Muscle layer of duodenum (tissue), 2 donors: ENCODE data around the gene LBX1.

Source experiments
- H3K27ac ChIP-seq: one replicate; pipeline ENCODE4 v1.7.0; 2013; ENCODE audit warnings: mild to moderate bottlenecking, low read length
- H3K27me3 ChIP-seq: one replicate; pipeline ENCODE4 v1.7.0; 2013; ENCODE audit warnings: low read depth, mild to moderate bottlenecking, control low read depth, low read length
- H3K36me3 ChIP-seq, 2 donors: one replicate each; pipeline ENCODE4 v1.7.0; 2013; ENCODE audit warnings: low read length in 2 of 2, control low read depth in 1 of 2, mild to moderate bottlenecking in 1 of 2; ENCODE audit not compliant: insufficient read depth in 2 of 2, control insufficient read depth in 1 of 2
- H3K4me1 ChIP-seq, 2 donors: one replicate each; pipeline ENCODE4 v1.7.0; 2013; ENCODE audit warnings: low read length in 2 of 2, mild to moderate bottlenecking in 2 of 2, control low read depth in 1 of 2, moderate library complexity in 1 of 2; ENCODE audit not compliant: insufficient read depth in 2 of 2, control insufficient read depth in 1 of 2
- H3K4me3 ChIP-seq, 2 donors: one replicate each; pipeline ENCODE4 v1.7.0; 2013; ENCODE audit warnings: low read length in 2 of 2, low read depth in 1 of 2, mild to moderate bottlenecking in 1 of 2
- H3K9me3 ChIP-seq, 2 donors: one replicate each; pipeline ENCODE4 v1.7.0; 2013; ENCODE audit warnings: low read length in 2 of 2, control low read depth in 1 of 2, mild to moderate bottlenecking in 1 of 2; ENCODE audit not compliant: control insufficient read depth in 1 of 2
- donor health status: healthy.

Gene LBX1

DNA sequence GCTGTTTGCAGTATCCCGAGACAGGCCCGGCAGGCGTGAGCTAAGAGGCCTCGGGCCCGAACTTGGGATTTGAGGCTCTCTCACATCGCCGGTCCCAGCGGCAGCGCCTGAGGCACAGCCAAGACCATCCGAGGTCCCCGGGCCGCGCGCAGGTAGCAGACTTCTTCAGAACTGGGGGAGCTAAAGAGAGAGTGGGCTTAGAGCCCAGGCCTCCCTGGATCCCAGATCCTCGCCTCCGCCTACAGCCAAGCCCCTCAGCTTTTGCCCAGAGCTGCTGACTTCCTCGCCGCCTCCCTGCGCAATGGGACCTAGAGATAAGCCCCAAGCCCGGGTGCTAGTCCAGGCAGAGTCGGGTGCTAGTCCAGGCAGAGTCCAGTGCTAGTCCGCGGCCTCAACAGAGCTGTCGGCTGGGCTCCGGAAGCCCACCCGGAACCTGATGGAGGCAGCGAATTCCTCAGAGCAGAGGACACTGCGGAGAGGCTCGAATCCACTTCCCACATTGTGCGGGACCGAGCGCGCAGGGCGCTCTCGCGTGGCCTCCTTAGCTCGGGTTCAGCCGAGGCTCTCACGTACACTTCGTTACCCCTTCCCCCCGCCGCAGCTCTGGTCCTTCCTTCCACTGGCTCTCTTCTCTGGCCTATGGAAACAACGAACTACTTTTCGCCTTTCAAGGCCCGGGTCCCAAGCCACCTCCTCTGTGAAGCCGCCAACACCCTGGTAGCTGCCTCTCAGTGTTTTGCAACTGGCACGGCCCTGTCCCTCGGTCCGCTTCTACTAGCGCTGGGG lies 5.8 kb downstream of the LBX1 start:
- H3K4me1 ChIP-seq = peaks cover 3 to 53% of the 10 kb centered on the region in 2 donors
- H3K36me3 ChIP-seq = no peaks in the 10 kb centered on the region
- peaks cover 98% of the 10 kb centered on the region for H3K27me3 ChIP-seq
- no peaks in the 10 kb centered on the region for H3K9me3 ChIP-seq
- H3K4me3 ChIP-seq = peak overlapping the region; percentile 47 to 57
- no peak overlapping the region for H3K27ac ChIP-seq

DNA sequence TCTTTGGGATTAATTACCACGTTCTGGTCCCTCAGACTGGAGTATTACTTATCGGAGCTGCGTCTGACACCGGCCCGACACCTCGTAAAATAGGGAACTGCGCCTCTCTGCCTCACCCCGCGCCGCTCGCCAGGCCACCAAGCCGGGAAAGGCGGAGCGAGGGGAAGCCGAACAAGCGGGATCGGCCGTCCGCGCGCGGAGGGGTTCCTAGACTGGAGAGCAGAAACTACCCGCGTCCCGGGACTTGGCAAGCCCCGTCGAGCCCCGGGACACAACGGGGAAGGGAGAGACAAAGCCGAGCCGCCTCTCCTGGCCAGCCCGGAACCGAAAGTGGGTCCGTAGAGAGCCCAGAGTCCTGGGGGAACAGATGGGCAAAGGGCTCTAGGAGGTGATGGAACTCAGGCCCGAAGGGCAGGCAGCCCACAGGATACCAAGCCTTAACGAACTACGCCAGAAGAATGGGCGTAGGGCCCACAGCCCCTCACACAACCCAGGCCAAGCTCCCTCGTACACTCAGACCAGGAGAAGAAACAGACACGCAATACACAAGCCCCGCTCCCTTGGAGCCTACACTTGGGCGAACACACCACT lies 6.5 kb downstream of the LBX1 start:
- Histone ChIP-seq H3K4me3 (peak overlapping the region; percentile 47 to 57), H3K36me3 (no peaks in the 10 kb centered on the region), H3K27ac (no peak overlapping the region), H3K4me1 (peaks cover 3 to 51% of the 10 kb centered on the region in 2 donors), H3K9me3 (no peaks in the 10 kb centered on the region), H3K27me3 (peaks cover 98% of the 10 kb centered on the region)

DNA sequence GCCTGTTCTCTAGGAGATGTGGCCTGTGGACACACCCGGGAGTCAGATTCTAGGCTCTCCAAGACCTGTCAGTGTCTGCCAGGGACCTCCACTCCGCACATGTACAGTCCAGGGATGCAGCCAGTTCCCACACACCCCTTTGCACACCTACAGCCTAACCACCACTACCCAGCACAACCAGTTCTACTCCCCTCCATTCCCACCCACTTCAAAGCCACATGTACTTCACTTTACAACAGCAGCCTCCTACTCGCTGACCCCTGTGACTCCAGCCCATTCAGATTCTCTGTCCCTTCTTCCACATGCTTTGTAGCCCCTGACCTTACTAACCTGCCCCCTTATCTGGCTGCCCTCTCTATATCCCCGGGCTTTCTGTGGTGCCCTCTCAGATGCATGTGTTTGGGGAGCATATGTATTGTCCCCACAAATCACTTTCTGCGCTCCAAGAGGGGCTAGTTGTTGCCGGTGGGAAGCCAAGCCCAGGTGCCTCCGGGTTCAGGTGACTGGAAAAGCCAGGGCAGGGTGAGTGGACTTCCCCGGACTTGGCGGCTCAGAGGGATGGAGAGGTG lies 7.2 kb downstream of the LBX1 start:
- no peaks in the 10 kb centered on the region for H3K9me3 ChIP-seq
- H3K27me3 ChIP-seq = peaks cover 98% of the 10 kb centered on the region
- H3K36me3 ChIP-seq = no peaks in the 10 kb centered on the region
- H3K4me1 ChIP-seq = peaks cover 3 to 54% of the 10 kb centered on the region in 2 donors
- no peak overlapping the region for H3K4me3 ChIP-seq
- H3K27ac ChIP-seq = no peak overlapping the region

DNA sequence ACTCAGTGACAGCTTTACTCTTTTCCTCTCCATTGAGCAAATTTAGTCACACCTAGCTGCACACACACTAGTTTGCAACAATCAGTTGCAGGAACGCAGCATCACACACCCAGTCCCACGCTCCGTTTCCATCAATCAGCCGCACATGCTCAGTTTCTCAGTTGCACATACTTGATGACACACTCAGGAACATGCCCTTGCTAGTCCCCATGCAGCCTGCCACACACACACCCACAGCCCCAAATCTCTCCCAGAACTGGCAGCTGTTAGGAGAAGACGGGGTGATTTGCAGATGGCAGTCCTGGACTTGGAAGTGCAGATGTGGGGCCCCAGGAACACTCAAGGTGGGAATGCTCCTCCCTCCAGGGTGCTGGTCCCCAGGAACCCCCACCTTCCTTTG lies 7.7 kb downstream of the LBX1 start:
- no peak overlapping the region for H3K27ac ChIP-seq
- no peaks in the 10 kb centered on the region for H3K36me3 ChIP-seq
- no peak overlapping the region for H3K4me3 ChIP-seq
- no peaks in the 10 kb centered on the region for H3K9me3 ChIP-seq
- H3K4me1 ChIP-seq = peaks cover 3 to 54% of the 10 kb centered on the region in 2 donors
- H3K27me3 ChIP-seq = peaks cover 98% of the 10 kb centered on the region

DNA sequence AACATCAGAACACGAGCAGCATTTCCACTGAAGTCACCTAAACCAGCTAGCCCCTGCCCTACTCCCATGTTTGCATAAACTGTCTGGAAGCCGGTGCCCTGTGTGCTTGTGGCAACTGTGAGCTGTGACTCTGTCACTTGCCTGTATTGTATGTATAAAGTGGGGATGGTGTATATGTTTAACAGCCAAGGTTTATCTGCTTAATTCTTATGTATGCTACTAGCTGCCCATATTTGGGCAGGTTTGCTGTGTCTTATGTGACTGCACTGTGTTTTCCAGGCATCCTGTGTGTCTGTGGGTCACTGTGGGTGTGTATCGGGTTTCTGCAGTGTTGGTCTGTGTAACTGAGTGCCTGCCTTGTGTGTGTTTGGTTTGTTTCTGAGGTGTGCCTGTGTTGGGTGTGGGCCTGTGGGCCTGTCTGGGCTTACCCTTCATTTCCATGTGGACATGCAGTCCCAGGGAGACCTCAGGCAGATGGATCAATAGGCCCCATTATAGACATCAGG lies 9.3 kb downstream of the LBX1 start:
- no peak overlapping the region for H3K27ac ChIP-seq
- no peaks in the 10 kb centered on the region for H3K36me3 ChIP-seq
- H3K4me3 ChIP-seq = no peak overlapping the region
- H3K9me3 ChIP-seq = no peaks in the 10 kb centered on the region
- peaks cover under 1 to 54% of the 10 kb centered on the region in 2 donors for H3K4me1 ChIP-seq
- H3K27me3 ChIP-seq = peaks cover 98% of the 10 kb centered on the region

DNA sequence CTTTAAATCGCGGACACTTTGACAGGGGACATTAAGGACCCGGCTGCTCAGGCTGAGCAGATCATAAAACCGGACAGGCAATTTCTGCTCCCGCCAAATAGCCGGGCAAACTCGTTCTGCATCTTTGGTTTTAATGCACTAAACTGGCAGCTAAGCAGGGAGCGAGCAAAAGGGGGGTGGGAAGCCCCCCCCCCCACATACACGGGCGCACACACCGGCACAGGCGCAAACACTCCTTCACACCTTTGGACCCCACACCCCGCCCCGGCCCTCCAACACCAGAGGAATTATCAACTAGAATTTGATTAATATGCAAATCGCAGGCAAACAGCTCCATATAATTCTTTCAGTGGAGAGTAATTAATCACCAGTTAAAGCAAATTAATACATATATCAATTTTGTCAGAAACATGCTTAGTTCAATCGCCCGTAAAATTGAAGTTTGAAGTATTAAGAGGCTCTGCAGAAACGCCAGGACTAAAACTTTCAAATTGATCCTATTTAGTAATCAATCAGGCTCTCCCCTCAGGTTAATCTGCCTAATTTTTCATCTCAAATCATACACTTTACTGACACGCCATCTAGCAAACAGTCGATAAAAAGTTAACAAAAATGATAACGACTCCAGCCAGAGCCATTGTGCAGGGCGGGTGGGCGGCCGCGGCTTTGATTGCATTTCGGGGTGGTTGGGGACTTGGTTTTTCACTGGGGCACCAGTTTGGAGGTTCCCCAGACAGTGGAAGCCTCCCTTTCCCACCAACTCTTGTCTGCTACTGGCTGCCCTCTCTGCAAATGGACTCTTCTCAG lies 9.9 kb downstream of the LBX1 start:
- H3K4me1 ChIP-seq = peaks cover 0 to 54% of the 10 kb centered on the region in 2 donors
- peaks cover 95% of the 10 kb centered on the region for H3K27me3 ChIP-seq
- no peaks in the 10 kb centered on the region for H3K9me3 ChIP-seq

DNA sequence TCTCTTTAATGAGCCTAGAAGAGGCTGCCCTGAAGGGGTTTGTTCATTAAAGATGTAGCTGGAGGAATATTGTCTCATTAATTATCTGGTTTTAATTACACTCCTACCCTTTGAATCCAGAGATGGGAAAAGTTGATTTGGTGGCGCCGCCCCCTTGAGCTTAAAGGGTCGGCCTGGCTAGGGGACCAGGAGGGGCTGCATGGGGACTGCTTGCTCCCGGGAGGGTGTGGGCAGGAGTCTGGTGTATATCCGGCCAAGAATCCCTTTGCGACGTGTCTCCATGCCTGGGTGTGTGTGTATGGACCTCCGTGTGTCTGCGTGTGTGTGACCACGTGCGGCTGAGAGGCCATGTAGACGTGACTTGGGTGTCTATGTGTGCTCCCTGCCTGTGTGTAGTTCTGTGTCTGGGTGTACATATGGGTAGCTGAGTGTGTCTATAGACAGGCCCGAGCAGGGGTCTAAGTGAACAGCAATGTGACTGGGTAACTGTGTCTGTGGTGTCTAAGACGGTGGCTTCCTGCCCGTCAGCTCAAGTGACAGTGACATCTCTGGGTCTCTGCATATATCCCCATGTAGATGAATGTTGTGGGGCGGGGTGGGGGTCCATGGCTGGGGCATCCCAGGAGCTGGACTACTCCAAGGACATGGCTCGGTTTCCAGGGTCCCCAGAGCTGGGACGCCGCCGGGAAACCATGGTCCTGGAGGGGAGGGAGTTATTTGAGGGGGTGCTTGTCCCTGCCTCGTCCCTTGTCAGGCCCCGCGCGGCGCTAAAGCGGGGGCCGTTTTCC lies 10.7 kb downstream of the LBX1 start:
- H3K27me3 ChIP-seq = peaks cover 89% of the 10 kb centered on the region
- peaks cover 0 to 56% of the 10 kb centered on the region in 2 donors for H3K4me1 ChIP-seq

More for the DNA sequence above, 9.9 kb downstream of the LBX1 start:
- no peaks in the 10 kb centered on the region for H3K36me3 ChIP-seq
- no peak overlapping the region for H3K4me3 ChIP-seq
- H3K27ac ChIP-seq = no peak overlapping the region

DNA sequence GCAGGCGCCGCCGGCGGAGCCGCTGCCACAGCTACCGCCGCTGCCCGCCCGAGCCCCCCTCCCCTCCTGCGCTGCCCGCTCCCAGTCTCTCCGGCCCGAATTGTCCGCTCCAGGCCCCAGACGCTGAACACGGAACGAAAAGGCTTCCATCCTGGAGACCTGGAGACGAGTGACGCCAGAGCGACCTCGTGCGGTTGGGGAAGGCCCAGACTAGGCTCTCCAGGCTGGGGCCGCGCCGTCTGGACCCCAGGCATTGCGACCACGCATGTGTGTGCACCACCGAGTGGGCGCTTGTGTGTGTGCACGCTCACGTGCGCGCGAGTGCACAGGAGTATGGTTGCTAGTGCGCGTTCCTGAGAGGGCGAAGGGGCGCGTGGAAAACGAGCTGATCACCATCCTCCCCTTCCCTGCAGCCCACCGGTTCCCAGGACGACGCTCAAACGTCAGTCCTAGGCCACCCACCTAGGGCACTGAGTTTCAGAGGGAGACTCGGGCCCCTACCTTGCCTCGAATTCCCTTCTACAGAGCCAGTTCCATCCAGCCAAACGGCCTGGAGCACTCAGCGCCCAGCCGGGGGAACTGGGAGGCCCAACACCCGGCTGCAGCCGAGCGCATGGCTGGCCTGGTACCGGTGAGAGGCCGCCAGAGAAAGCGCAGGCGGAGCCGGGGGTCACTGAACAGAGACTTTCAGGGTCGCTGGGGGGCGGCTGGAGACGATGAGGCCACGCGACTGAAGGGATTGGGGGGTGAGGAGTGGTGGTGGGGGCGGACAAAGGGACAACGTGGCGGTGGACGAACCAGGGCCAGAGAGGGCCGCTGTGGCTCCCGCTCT lies 11.6 kb downstream of the LBX1 start:
- H3K27me3 ChIP-seq = peaks cover 80% of the 10 kb centered on the region
- H3K4me3 ChIP-seq = no peak overlapping the region
- no peaks in the 10 kb centered on the region for H3K9me3 ChIP-seq
- H3K27ac ChIP-seq = no peak overlapping the region
- peaks cover 0 to 50% of the 10 kb centered on the region in 2 donors for H3K4me1 ChIP-seq
- H3K36me3 ChIP-seq = no peaks in the 10 kb centered on the region

More for the DNA sequence above, 10.7 kb downstream of the LBX1 start:
- no peak overlapping the region for H3K4me3 ChIP-seq
- H3K36me3 ChIP-seq = no peaks in the 10 kb centered on the region
- H3K27ac ChIP-seq = no peak overlapping the region
- no peaks in the 10 kb centered on the region for H3K9me3 ChIP-seq

DNA sequence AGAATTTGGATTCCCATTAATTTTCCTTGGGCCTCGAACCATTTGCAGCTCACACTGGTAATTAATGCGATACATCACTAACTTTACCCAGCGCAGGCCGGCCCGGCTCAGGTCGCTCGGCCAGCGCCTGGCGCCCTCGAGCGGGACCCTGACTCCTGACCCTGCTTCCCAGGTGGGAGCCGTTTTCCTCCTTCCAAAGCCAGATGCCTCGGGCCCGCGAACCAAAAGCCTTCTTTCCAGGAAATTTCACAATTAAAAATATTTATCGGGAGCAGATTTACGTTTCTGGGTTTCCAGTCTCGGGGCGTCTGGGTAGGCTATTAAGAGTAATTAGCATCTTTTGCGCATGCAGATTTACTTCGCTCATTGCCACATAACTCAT lies 12.2 kb downstream of the LBX1 start:
- H3K4me1 ChIP-seq = peaks cover 0 to 47% of the 10 kb centered on the region in 2 donors
- H3K9me3 ChIP-seq = no peaks in the 10 kb centered on the region
- H3K27ac ChIP-seq = no peak overlapping the region
- peaks cover 79% of the 10 kb centered on the region for H3K27me3 ChIP-seq
- no peaks in the 10 kb centered on the region for H3K36me3 ChIP-seq
- H3K4me3 ChIP-seq = no peak overlapping the region
